Stimulated activated naive CD4-positive, alpha-beta T cell treated with Interleukin-2 at 50 U/mL for 16 hours (primary cell): ENCODE results near the gene PRR33.

Experiments used
- DNase-seq: peaks from one replicate; lab custom pipeline; 2025; lab: John Stamatoyannopoulos, UW

PRR33 gene

DNA sequence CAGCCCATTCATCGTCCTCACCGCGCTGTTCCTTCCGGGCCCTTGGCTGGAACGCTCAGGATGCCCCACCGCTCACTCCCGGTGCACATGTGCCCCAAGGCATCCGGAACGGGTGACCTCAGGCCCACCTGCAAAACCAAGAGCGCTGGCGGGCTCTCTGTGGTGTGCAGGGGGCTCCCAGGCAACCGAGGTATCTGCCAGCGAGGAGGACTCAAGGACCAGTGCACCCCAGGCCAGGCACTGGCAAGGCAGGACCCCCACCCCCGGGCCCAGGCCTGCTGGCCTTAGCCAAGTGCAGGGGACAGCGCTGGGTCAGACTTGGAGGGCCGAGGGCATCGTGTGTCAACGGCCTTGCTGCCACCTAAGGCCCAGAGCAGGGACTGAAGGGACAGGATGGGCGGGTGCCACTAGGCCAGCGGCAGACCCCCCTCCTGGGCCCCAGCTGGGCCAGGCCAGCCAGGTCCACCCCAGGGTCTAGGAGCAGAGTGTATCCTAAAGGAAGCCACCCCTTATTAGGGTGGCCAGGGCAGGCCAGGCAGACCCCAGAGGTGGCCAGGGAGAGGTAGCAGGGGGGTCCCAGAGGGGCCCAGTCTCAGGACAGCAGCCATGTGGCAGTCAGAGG, 36.3 kb upstream of the PRR33 start:
- DNase-seq, result no peak

DNA sequence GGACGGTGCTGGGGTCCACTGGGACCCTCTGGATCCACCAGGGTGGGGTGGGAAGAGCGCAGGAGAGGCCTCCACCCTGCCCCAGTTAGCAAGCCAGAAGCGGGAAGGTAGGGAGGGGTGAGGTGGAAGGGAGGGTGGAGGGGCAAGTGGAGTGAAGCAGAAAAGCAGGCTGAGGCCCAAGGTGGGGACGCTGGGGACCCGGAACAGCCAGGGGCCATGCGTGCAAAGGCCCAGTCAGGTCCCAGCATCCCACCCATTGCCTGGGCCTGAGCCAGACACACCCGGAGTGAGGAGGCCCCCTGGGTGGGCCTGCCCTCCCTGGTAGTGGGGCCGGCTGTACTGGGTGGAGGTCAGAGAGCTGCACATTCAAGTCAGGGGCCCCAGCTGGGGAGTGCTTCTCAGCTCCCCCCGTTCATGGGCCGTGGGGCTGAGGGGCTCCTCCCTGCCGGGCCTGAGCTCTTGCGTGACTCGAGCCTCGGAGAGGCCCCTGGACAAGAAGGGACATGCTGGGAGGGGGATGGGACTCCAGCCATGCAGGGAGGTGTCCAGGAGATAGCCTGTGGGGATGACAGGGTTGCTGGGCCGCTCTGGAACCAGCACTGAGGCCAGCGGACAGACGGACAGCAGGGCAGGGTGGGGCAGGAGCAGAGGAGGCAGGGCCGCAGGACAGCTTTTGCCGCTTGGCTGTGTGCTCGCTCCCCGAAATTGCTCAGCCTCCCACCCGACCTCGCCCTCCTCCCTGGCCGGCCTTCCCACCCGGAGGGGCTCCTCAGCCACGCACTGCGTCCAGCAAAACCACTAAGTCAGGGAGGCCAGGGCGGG, 35.5 kb upstream of the PRR33 start:
- DNase-seq, result no peak

DNA sequence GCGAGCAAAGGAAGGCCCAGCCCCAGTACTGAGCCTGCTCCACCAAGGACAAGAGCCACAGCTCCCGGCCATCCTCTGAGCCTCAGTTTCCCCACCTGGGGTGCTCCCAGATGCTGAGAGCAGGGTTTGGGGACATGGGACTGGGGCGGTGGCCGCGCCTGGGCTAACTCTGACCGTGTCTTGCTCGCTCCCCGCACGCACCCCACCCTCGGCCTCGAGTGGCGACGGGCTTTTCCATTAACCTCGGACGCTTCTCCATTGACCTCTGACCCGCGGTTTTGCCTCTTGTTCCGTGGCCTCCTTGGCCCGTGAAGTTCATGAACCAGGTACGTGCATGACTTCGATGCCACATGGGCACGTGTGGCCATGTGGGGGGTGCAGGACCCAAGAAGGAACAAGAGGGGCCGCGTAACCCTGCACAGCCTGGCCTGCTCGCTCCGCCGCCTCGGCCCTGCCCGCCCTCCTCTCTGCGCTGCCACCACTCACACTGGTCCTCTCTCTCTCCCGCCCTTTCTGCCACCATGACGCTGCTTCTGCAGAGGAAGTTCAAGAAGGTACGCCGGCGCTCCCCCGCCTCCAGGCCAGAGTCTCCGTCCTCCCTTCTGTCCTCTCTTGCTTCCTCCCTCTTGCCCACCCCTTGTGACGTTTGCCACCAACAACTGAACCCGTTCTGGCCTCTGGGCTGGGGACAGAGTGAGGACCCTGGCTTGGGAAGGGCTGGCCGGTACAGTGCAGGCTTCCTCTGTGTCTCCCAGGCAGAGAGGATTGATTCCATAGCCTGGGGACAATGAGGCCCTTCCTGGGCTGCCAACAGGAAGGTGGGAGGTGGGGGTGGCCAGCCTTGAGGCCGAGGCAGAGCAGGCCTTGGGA, 34.7 kb upstream of the PRR33 start:
- no peak for DNase-seq

DNA sequence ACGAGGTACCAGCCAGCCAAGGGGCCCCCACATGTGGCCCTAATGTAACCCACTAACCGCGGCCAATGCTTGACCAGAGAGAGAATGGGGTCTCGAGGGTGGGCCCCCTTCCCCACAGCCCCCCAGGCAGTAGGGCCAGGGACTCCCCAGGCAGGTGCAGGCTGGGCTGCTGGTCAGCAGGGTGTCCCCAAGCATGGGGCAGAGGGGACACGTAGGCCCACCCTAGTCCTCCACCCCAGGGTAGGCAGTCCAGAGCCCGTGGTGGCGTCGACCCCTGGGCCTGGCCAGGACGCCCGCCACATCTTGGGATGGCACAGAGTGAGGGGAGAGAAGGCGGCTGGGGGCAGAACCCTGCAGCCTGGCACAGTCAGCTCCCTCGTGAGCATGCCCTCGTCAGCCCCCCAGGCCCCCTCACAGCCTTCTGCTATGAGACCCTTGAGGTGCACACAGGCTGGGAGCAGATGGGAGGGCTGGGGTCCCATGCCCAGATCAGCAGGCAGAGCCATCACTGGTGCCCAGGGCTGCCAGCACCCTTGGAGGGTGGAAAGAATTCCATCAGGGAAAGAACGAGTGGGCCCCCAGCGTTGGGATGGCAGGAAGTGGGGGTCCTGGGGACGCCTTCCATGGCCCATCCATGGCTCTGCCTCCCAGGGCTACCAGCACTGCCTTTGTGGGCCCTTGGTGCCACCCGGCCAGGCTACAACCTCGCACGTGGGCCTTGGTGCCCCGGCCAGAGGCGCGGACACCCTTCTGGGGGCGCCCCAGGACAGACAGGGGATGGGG, 33.9 kb upstream of the PRR33 start:
- no peak for DNase-seq

DNA sequence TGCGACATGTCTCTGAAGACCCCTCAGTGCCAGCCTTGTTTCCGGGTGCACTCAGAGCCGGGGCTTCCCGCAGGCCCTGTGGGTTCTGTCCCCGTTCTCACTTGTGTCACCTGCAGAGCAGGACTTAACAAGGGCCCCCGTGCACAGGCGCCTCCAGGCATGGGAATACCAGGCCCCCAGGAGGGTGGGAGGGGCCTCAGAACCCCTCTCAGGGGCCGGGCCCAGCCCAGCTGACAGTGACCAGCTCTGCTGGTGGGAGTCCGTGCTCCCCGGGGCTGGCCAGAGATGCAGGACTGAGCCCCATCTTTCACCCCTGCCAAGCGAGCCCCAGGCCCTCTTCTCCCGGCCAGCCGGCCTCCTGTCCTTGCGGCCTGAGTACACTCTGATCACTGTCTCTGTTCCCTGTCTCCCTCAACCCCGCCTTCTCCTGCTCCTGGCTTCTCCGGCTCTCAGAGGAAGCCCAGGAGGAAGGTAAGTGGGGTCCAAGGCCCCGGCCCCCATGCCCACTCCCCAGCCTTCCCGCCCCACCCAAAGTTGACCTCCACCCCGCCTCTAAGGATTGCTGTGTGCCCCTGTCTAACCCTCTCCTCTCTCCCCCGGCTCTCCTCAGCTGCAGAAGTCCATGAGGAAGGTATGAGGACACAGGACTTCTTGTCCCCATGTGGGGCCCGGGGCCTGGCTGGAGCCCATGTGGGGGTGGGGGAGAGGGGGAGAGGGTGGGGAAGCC, 33.1 kb upstream of the PRR33 start:
- no peak for DNase-seq

DNA sequence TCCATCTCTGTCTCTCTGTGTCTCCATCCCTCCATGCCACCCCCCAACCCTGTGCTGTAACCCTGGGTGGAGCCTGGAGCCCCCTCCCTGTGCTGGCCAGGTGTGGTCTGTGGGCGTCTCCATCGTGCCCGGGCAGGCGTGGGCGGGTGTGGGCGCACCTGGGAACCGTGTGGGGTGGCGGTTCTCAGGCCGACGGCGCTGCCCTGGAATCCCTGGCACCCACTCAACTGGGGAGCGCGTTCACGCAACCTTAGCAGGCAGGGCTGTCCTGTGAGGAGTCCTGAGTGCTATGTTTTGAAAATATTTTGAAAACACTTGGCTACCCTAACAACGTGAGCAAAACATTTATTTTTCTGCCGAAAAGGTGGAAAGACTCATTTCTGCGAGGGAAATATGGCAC, 32.5 kb upstream of the PRR33 start:
- DNase-seq, result no peak

DNA sequence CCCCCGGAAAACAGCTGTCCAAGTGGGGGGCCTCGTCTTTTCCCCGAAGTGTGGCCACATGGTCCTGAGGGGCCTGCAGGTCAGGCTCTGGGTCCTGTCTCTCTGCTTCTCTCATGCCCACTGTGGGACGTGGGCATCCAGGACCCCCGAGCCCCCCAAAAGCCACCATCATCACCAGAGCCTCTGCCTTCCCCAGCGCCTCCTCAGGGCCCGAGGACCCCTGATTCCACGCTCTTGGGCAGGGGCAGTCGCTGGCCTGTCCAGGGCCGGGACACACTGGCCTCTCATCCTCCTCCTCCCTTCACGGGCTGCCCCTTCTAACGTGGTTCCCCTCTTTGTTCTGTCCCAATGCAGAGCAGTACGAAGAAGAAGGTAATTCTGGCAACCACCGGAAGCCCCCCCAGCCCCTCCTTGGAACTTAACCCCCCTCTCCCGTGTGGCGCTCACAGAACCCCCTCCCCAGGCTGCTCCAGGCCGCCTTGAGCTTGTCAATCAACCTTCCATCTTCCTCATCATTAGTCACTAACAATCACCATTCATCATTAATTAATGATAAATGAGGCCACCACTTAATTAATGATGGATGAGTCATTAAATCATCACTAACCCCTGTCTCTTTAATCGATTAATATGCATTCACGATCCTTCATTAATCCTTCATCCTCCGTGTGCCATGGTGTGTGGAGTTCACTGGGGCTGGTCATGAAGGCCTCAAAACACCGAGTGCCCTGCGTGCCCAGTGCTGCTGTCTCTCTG, 31.7 kb upstream of the PRR33 start:
- no peak for DNase-seq

DNA sequence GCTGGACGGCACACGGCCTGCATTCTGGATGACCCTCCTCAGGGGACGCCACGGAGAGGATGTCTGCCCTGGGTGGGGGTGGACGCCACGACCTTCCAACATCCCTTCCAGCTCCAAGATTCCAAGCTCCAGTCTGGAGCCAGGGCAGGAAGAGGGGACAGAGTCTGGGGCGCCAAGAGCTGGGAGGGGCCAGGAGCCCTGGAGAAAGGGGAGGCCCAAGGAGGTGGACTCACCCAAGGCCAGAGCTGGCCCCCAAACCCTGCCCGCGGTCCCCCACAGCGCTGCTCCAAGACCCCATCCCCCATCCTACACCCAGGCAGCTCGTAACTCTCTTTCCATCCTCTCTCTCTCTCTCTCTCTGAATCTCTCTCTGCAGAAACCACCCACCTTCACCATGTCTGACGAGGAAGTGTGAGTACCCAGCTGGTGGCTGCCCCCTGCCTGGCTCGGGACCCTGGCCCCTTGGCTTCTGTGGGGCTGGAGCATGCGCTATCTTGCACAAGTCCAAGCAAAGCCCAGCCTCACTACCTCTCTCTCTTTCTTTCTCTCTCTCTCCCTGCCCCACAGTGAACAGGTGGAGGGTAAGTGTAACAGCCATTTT, 30.9 kb upstream of the PRR33 start:
- DNase-seq, result no peak

DNA sequence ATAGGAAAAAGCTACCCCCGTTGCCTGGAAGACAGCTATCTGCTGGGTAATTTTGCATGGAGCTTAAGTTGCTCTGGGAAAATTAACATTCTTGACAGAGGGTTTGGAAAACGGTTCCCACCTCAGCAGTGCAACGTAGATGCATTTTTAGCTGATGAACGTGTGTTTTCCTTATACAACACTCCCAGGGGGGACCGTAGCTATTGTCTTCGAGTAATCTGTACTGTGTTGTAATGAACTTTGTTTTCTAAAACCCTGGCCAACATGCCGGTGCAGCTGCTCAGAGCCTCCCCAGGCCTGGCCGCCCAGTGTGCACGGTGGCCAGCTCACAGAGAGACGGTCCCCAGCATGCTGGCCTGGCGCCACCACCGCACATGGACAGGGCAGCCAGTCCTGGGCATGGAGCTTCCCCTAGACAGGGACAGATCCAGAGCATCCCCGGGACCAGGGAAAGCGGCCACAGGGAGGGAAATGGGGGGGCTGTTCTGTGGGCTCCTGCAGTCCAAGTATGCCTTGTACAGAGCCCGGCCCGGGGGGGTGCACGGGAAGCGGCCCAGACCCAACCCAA, 30.0 kb upstream of the PRR33 start:
- DNase-seq, result no peak

DNA sequence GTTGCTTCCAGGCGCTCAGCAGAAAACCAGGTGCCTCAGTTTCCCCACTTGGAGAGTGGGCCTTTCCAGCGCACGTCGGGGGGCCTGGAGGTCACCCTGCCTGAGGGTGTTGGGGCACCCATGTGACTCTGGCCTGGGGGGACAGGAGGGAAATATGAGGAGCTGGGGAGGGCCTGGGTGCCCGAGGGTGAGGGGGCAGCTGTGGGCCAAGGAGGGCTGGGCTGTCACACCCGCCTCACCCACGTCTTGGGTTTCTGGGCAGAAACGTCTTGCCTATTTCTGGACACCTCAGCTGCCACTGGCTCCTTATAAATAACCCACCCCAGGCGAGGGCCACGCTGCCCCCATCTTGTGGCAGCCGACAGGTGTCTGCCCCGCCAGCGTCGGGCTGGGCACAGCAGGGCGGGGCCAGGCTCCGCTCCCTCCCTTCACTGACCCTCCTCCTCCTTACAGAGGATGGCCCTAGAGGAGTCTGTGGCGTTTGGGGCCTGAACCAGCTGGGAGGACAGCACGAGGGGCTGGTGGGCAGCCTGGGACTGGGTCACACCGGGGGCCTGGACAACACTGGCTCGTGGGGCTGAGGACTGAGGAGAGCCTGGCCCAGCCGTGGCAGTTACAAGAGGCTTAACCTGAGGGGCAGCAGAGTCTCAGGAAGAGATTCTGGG, 29.3 kb upstream of the PRR33 start:
- no peak for DNase-seq

DNA sequence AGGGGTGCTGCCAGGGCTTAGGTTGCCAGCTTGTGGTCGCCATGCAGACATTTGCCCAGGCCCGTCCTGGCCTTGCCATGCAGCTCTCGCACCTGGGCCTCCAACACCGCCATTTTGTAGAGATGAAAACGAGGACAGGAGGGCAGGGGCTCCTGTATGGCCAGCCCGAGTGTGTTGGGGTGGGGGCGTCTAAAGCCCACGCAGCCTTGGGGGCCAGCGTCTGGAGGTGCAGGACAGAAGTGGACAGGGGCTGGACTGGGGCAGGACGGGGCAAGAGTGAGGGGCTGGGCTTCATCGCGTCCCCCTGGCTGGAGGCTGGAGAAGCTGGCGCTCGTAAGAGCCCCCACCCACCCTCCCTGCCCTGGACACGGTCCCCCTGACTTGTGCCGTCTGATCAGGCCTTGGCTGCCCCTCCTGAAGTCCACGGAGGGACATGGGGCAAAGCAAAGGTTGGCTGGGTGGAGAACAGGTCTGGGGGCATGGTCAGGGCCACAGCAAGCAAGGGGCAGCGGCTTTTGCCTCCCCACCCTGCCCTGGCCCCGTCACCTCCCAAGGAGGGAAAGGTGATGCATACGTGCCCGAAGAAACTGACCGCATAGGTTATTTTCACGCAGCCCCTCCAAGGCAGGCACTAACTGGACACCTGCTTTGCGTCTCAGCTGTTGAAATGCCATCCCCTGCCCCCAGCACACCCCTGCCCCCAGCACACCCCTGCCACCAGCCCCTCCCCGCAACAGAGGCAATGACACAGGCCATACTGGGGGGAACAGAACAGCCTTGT, 28.6 kb upstream of the PRR33 start:
- no peak for DNase-seq

DNA sequence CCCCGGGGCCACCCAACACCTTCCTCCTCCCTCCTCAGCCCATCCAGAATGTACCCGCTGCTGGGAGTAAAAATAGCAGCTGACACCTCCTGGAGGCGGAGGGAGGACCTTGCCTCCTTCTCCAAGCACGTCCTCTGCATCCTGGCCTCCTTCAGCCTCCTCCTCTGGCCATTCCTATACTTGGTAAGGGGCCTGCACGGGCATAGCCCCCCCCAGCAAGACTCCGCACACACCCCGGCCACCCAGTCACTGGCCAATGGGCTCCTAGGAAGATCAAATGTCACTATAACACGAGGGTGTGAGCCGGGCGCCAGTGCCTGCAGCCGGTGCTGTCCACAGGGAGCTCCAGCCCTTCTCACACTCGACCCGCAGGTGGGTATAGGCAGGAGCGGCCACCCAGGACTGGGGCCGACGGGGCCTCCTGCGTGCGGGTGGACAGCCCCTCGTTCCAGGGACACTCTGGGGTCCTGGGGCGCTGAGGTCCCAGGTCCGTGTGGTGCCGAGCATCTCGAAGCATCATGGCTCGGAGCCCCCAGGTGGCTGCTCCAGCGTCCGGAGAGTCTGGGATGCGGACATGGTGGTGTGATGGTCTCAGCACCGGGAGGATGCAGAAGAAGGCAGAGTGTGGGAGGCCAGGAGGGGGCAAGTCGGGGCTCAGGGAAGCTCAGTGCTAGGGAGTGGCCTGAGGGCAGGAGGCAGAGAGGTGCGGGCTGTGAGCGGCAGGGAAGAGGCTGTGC, 27.9 kb upstream of the PRR33 start, which contains the start of gene TNNT3:
Gene TNNT3, plus strand, starts transcription at position 313 of the 737 bp plus-strand sequence. CDS start 3,172 bp downstream, outside the sequence.
- no peak for DNase-seq

DNA sequence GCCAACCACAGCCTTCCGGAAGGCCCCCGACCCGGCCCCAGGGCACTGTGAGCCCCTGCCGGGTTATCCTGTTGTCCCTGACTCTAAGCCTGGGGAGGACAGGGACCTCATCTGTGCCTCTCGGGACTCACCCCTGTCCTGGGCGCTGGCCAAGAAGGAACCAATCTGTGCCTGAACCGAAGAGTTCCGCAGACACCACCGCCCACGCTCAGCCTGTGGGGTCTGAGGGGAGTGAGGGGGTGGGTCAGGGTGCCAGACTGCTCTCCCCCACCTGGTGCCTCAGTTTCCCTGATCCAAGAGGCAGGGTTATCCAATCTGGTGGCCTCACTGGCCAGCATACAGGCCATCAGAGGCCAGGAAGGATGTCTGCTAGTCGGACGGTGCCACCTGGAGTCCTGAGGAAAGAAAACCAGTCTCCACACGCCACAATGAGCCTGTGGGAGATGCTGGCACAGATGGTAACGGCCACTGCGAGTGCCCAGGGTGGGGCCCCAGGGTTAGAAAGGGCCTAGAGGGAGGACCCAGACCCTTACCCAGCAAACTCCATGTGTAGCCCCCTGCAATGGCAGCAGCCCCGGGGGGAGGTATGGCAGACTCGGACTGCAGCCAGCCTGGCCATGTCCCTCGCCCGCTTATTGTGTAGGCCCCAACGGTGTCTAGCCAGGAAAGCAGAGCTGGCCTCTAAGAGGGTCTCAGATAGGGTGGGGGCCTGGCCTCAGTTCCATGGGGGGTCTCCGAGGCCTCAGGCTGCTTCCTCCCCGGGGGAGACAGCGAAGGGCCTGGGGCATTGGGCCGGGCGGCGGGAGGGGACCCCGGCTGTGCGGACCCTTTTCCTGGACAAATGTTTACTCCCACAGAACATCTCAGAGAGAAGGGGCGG, 27.0 kb upstream of the PRR33 start:
- no peak for DNase-seq

DNA sequence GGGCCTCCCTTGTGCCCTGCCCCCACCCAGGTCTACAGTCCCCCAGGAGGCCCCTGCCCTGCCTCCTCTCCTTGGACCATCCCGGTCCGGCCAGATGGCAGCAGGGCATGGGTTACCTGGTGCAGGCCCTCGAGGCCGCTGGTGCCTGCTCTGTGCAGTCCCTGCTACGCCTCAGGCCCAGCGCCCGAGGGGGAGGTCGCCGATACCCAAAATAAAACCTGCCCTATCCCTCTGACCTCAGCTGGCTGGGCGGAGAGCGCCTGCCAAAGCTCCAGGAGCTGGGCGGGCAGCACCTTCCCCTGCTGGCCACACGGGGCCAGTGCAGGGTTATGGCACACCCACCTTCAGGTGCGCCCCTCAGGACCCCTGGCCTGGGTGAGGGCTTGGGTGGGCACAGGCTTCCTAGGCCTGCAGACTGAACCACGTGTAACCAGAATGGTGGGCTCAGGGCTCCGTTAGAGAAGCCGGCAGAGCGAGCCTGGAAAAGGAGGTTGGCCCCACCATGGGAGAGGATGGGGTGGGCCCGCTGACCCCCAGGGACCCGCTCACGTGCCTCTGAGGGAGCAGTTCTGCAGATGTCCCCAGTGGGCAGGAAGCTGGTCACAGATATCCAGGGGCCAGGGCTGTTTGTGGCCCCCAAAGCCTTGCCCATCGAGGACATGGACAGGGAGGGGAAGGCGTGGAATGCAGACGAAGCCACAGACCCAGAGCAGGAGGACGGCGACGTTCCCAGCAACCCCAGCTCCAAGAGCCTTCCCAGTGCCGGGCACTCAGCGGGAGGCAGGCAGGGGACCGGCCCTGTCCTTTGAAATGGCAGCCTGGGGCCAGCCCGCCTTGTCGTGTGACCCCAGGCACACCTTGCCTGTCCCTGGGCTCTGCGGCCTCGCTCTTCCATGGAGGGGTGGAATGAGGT, 26.1 kb upstream of the PRR33 start:
- no peak for DNase-seq

DNA sequence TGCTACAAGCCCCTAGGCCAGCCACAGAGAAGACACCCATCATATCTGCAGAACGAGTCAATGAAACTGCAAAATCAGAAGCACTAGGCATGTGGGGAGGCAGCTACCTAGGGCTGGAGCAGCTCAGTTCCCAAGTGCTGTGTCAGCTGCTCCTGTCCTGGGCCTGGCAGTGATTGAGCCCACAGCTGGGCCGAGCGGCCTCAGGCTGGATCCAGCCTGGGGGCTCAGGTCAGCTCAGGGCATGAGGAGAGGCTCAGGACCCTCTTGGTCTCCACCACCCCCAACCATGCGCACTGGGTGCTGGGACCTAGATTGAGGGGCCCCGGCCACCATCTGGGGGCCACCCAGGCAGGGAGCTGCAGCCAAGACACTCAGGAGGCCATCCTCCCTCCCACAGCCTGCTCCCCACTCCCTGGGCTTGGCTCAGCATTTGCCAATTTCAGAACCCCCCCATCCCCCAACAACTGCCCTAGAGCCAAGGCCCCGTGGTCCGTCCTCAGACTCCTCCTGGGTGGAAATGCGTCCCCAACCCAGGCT, 25.4 kb upstream of the PRR33 start:
- no peak for DNase-seq
